OCI-LY7 (cell line): ENCODE measurements around the gene BIRC5.

Experiments
- CTCF ChIP-seq: fragments of 200-600 bp; sonication (generic); conservative IDR thresholded peaks from 2 replicates; pipeline ENCODE4 v1.5.1; 2014; ENCODE audit warnings: mild to moderate bottlenecking, antibody characterized with exemption, low read length, moderate library complexity, mixed read lengths
- EZH2phosphoT487 ChIP-seq: fragments of 200-600 bp; sonication (generic); IDR thresholded peaks from 2 replicates; pipeline ENCODE4 v1.6.1; 2018; ENCODE audit warnings: low read depth, borderline replicate concordance, mild to moderate bottlenecking, mixed run types, antibody characterized with exemption, low read length, moderate library complexity, mixed read lengths

- TF ChIP-seq CTCF (no peak), EZH2phosphoT487 (no peak)
Observed at GRCh38 chr17:78242024-78242742, 28.1 kb downstream of the BIRC5 start.
